Measurements from ENCODE around the gene TNPO3. TPM values are rescaled to one million over a fixed set of nuclear protein-coding genes. Genes with fewer than 3 reads are reported as not detected.

The TNPO3 gene
- total RNA-seq, 2 experiments from 2014 or later, result 57.7 to 60.5 TPM

GRCh38 chr7:128909625-128910568, 145.0 kb downstream of the TNPO3 start:
- Mint-ChIP-seq H3K27me3 (peaks cover 42% of the 10 kb centered on the region), H3K27ac (no peak overlapping the region), H3K9me3 (ENCODE audit: low read depth) (no peaks in the 10 kb centered on the region), H3K4me3 (no peak overlapping the region), H3K4me1 (peaks cover 2% of the 10 kb centered on the region), H3K36me3 (ENCODE audit: low read depth) (no peaks in the 10 kb centered on the region)
- no peak for DNase-seq
- POLR2A ChIA-PET, result no interaction called here
- ATAC-seq, result no peak
- CTCF ChIA-PET, result interaction anchor here (0.8 to 2.3 kb wide), 3 partner anchors 15 to 1302 kb away, joined by 3 to 10 read pairs (median 3); no protein-coding TSS in a partner anchor
- intact Hi-C loops (cut with DNase I, micrococcal nuclease), result loop anchor here in 1 of 2 experiments (10.0 kb wide), 1 partner anchor 385 kb away; no protein-coding TSS in a partner anchor

DNA sequence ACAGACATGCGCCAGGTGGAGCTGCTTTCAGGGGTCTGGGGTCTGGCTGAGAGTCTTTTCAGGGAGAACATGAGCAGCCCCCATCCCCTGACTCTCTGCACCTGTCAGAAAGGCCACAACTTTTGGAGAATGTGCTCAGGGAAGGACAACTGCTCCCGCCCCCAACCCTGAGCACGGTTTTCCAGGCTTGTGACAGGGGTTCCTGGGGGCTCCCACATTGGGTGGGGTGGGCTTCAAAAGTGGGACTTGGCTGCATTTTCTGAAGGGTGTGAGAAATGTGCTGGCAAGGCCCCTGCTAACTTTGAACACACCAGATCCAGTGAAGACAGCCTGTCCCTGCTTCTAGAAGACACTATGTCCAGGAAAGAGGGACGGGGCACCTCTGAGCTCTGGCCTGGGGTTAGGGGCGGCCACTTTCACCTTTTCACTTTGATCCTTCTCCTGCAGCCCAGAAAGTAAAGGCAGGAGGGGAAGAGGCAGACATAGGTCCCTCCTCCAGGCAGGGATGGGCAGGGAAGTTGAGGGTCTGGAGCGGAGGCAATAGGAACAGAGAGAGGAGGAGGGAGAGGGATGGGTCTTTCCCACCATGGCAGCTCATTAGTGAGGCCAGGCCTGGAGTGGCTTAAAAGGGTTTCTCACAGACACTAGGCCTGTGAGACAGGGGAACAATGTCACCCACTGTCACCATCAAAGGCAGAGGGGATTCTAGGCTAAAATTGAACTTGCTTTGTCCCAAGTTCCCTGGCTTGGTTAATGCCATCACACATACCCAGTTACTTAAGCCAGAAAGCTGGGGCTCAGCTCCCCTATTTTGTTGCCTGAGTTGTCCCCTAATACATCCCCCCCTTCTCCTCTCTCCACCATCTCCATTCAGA, 145.9 kb downstream of the TNPO3 start:
- Mint-ChIP-seq H3K4me1 (peaks cover 3% of the 10 kb centered on the region), H3K27ac (no peak overlapping the region), H3K27me3 (peaks cover 37% of the 10 kb centered on the region), H3K4me3 (no peak overlapping the region), H3K36me3 (ENCODE audit: low read depth) (no peaks in the 10 kb centered on the region), H3K9me3 (ENCODE audit: low read depth) (no peaks in the 10 kb centered on the region)
- ATAC-seq, result no peak
- no peak for DNase-seq
- intact Hi-C loops (cut with DNase I, micrococcal nuclease), result loop anchor here in 1 of 2 experiments (10.0 kb wide), 1 partner anchor 386 kb away; no protein-coding TSS in a partner anchor
- CTCF ChIA-PET, result interaction anchor here (1.0 kb wide), 1 partner anchor 16 kb away, joined by 3 read pairs; no protein-coding TSS in a partner anchor
- POLR2A ChIA-PET, result interaction anchor here (0.7 kb wide), 1 partner anchor 43 kb away, joined by 3 read pairs; no protein-coding TSS in a partner anchor

- Mint-ChIP-seq H3K27ac (no peak overlapping the region), H3K4me3 (no peak overlapping the region), H3K36me3 (ENCODE audit: low read depth) (no peaks in the 10 kb centered on the region), H3K27me3 (peaks cover 32% of the 10 kb centered on the region), H3K9me3 (ENCODE audit: low read depth) (no peaks in the 10 kb centered on the region), H3K4me1 (peaks cover 3% of the 10 kb centered on the region)
- intact Hi-C loops (cut with DNase I, micrococcal nuclease), result loop anchor here in 1 of 2 experiments (10.0 kb wide), 1 partner anchor 388 kb away; no protein-coding TSS in a partner anchor
- no peak for DNase-seq
- CTCF ChIA-PET, result interaction anchor here (0.6 kb wide), 1 partner anchor 12 kb away, joined by 3 read pairs; no protein-coding TSS in a partner anchor
- POLR2A ChIA-PET, result no interaction called here
- no peak for ATAC-seq
These were observed 147.9 kb downstream of the TNPO3 start for GRCh38 chr7:128906766-128907559.

DNA sequence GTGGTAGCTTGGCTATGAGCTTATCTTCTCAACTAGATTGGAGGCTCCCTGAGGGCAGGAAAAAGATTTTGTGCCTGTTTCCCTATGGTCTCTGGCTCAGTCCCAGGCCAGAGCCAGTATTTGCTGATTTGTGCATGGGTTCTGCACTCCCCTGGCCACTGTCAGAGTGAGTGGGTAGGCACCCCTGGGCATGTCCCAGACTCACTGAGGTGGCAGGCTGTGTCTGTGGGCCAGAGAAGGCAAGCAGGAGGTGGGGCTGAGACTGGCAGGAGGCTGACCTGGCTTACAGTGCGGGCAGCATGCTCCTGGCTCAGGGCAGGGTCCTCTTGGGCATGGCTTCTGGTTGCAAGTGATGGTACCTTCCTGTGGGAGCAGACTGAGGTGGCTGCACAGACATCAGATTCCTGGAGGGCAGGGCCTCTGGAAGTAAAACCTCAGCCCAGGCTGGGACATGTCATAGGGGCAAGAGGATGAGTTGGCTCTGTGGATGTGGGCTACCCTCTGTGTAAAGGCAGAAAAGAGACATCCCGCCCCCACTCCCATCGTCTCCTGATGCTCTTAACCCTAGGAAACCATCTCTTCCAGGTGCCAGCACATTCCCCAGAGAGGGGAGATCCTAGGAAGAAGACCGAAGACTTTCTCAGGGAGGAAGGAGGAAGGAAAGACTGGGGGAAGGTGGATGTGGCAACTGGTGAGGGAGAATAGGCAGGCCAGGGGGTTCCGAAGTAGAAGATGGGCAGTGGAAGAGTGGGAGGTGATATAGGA, 148.7 kb downstream of the TNPO3 start:
- peaks cover 3% of the 10 kb centered on the region for H3K4me1 Mint-ChIP-seq
- DNase-seq (no peak), ATAC-seq (no peak)
- peaks cover 27% of the 10 kb centered on the region for H3K27me3 Mint-ChIP-seq
- ChIA-PET POLR2A (no interaction called here), CTCF (interaction anchor here (0.6 kb wide), 2 partner anchors 13 to 164 kb away, joined by 3 to 4 read pairs; no protein-coding TSS in a partner anchor)
- H3K4me3 Mint-ChIP-seq, result no peak overlapping the region
- no peaks in the 10 kb centered on the region for H3K36me3 Mint-ChIP-seq (ENCODE audit: low read depth)
- H3K9me3 Mint-ChIP-seq (ENCODE audit: low read depth), result no peaks in the 10 kb centered on the region
- intact Hi-C loops (cut with DNase I, micrococcal nuclease), result loop anchor here in 1 of 2 experiments (10.0 kb wide), 1 partner anchor 389 kb away; no protein-coding TSS in a partner anchor
- H3K27ac Mint-ChIP-seq, result no peak overlapping the region

DNA sequence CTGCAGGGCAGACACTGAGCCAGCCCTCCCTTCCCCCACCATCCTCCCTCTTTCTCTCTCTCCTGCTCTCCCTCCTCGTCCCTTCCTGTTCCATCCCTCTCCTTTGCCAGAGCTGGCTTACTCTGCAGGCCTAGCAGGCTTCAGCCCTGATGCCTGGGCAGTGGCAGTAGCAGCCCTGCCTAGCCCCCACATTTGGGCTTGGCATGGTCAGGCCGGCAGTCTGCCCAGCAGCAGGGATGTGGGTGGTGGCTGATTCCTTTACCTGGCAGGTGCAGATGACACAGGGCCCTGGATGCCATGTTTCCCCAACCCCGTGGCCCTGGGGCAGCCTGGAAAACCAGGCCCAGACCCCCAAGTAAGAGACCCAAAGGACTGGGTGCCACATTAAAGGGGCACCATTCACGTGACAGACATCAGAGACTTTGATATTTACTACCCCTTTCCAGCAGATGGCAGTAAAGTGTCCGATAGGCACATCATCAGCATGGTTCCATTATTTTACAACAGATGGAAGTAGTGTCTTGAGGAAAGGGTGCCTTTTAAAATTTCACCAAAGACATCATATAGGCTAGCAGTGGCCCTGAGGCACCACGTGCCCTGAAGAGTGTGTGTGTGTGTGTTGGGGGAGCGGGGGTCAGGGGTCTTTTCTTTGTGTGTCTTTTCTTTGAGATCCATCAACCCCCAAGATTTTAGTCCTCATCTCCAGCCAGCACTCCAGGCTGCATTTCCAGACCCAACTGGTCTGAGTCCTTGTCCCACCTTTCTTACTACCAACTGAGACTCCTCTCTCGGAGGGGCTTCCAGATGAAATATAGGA, 150.3 kb downstream of the TNPO3 start:
- ATAC-seq (peak; percentile 89), DNase-seq (no peak)
- ChIA-PET POLR2A (no interaction called here), CTCF (interaction anchor here (0.7 to 0.8 kb wide), 2 partner anchors 186 to 782 kb away, joined by 3 read pairs; no protein-coding TSS in a partner anchor)
- Mint-ChIP-seq H3K27ac (no peak overlapping the region), H3K4me3 (no peak overlapping the region), H3K4me1 (peaks cover 3% of the 10 kb centered on the region), H3K27me3 (peaks cover 19% of the 10 kb centered on the region), H3K9me3 (ENCODE audit: low read depth) (peaks cover 3% of the 10 kb centered on the region), H3K36me3 (ENCODE audit: low read depth) (no peaks in the 10 kb centered on the region)
- intact Hi-C loops (cut with DNase I, micrococcal nuclease), result loop anchor here (1.0 to 10.0 kb wide), 4 partner anchors 58 to 390 kb away; no protein-coding TSS in a partner anchor

Other genes starting within 250 kb of the TNPO3 start
- gene FLNC, start 224.7 kb downstream of the TNPO3 start, total RNA-seq, result under 1 TPM; 0.09 to 0.18 TPM
- 100 to 1,000 TPM; 109 to 159 TPM for gene ATP6V1F, start 192.3 kb downstream of the TNPO3 start, total RNA-seq
- gene KCP, start 144.4 kb downstream of the TNPO3 start, total RNA-seq, result not detected
- 1 to 10 TPM; 7.2 to 8.5 TPM for gene IRF5, start 117.2 kb downstream of the TNPO3 start, total RNA-seq
- gene TSPAN33, start 89.6 kb upstream of the TNPO3 start, total RNA-seq, result 1 to 10 TPM; 6.5 to 7.5 TPM
- under 1 TPM; 0.28 to 0.71 TPM for gene SMO, start 133.5 kb upstream of the TNPO3 start, total RNA-seq
- gene AHCYL2, start 169.9 kb upstream of the TNPO3 start, total RNA-seq, result 10 to 100 TPM; 14.1 to 14.9 TPM

Data from activated CD4-positive, alpha-beta T cell treated with anti-CD3 and anti-CD28 coated beads for 36 hours (primary cell).